GM12878 (cell line): Measurements from ENCODE around the gene MED25. TPM values are rescaled to one million over a fixed set of nuclear protein-coding genes. Genes with fewer than 3 reads are reported as not detected.

Experiments
- ATAC-seq: fragments of 200-7000 bp; cut with Tn5 transposase; 3 replicates; pipeline ENCODE4 v1.9.1; 2020; ENCODE audit warnings: mild to moderate bottlenecking, moderate library complexity
- BruUV-seq: library from RNA; stranded (reverse); fragments of 400-500 nt; replicated peaks from 2 replicates; lab custom pipeline; 2021; lab: Mats Ljungman, UMichigan
- CTCF ChIA-PET: fragments of 300-600 bp; sonication (Branson Sonifier 250); formaldehyde crosslinking; extraction: SDS; loops from one replicate; lab custom pipeline; 2021; ENCODE audit warnings: inconsistent platforms; lab: Yijun Ruan, JAX
- POLR2A ChIA-PET: fragments of 350-600 bp; formaldehyde crosslinking; extraction: SDS; loops from one replicate; lab custom pipeline; 2021; ENCODE audit warnings: inconsistent platforms; lab: Charles Lee
- RAD21 ChIA-PET: fragments of 300-600 bp; sonication (Branson Sonifier 250); formaldehyde crosslinking; loops from one replicate; lab custom pipeline; 2023; ENCODE audit warnings: antibody characterized with exemption; ENCODE audit not compliant: unreplicated experiment; lab: Charles Lee
- SMC1A ChIA-PET: fragments of 300-600 bp; sonication (Branson Sonifier 250); formaldehyde crosslinking; loops from one replicate; lab custom pipeline; 2023; ENCODE audit not compliant: unreplicated experiment, uncharacterized antibody; lab: Charles Lee
- DNase-seq: peaks from one replicate; pipeline ENCODE4 v3.0.0-alpha.2; 2011; ENCODE audit warnings: low read depth, low spot score
- FAIRE-seq: peaks from 3 replicates; lab custom pipeline; 2011; peaks lifted over from hg19 to GRCh38; lab: Jason Lieb, UNC
- H2AFZ ChIP-seq: 2 replicates; pipeline ENCODE4 v1.6.0; 2011; ENCODE audit warnings: low read depth, low read length, control low read depth; ENCODE audit not compliant: control insufficient read depth
- H3K27ac ChIP-seq: 2 replicates; pipeline ENCODE4 v1.5.1; 2011; ENCODE audit warnings: control low read depth; ENCODE audit not compliant: control insufficient read depth, insufficient read depth
- H3K27me3 ChIP-seq, 2 experiments: replicated peaks in 1 of 2; 2 replicates each; pipeline versions ENCODE4 v1.6.0 to v1.6.1; 2011; ENCODE audit warnings: low read length in 1 of 2; ENCODE audit not compliant: control insufficient read depth in 2 of 2, insufficient read depth in 2 of 2
- H3K36me3 ChIP-seq, 2 experiments: 2 replicates each; pipeline ENCODE4 v1.5.1; 2011; ENCODE audit warnings: low read length in 1 of 2; ENCODE audit not compliant: control insufficient read depth in 2 of 2, insufficient read depth in 2 of 2
- H3K4me1 ChIP-seq: 2 replicates; pipeline ENCODE4 v1.6.1; 2011; ENCODE audit warnings: mild to moderate bottlenecking, low read length, moderate library complexity, mixed read lengths; ENCODE audit not compliant: control insufficient read depth, insufficient read depth
- H3K4me2 ChIP-seq: 2 replicates; pipeline ENCODE4 v1.6.0; 2011; ENCODE audit warnings: control low read depth; ENCODE audit not compliant: control insufficient read depth, insufficient read depth
- H3K4me3 ChIP-seq: fragments of 200-600 bp; sonication (generic); 2 replicates; pipeline ENCODE4 v1.5.1; 2016
- H3K79me2 ChIP-seq: 2 replicates; pipeline ENCODE4 v1.6.0; 2011; ENCODE audit warnings: low read length; ENCODE audit not compliant: control insufficient read depth, insufficient read depth
- H3K9ac ChIP-seq: 2 replicates; pipeline ENCODE4 v1.8.0; 2011; ENCODE audit warnings: low read length, control low read depth, mixed read lengths; ENCODE audit not compliant: control insufficient read depth, insufficient read depth
- H3K9me3 ChIP-seq: replicated peaks from 3 replicates; pipeline ENCODE4 v1.5.1; 2011; ENCODE audit warnings: mild to moderate bottlenecking, low read length; ENCODE audit not compliant: control insufficient read depth, insufficient read depth
- H4K20me1 ChIP-seq: 2 replicates; pipeline ENCODE4 v1.6.0; 2011; ENCODE audit not compliant: control insufficient read depth, insufficient read depth
- NR2C1 ChIP-seq: fragments of 450-650 bp; IDR thresholded peaks from 2 replicates; pipeline ENCODE4 v1.6.1; 2017; ENCODE audit warnings: antibody characterized with exemption, mild to moderate bottlenecking, moderate library complexity
- ZBTB33 ChIP-seq: fragments of 450-650 bp; IDR thresholded peaks from 2 replicates; pipeline ENCODE4 v1.6.1; 2017; ENCODE audit warnings: mild to moderate bottlenecking
- WGBS: methylation state at CpG from one replicate; pipeline ENCODE4 v1.1.6; 2016; ENCODE audit warnings: low lambda C conversion rate; ENCODE audit not compliant: insufficient replicate concordance, insufficient coverage; ENCODE audit errors: missing lambda C conversion rate; 5-methylcytosine and 5-hydroxymethylcytosine counted together
- in situ Hi-C: fragments of 300-500 bp; cut with MboI; formaldehyde crosslinking; loops from 9 replicates; pipeline ENCODE4 v1.14.3; 2018; ENCODE audit warnings: mixed read lengths
- intact Hi-C: fragments of 100-400 bp; cut with micrococcal nuclease; formaldehyde crosslinking; loops from one replicate; pipeline ENCODE4 v1.14.2; 2022; ENCODE audit not compliant: unreplicated experiment
- polyA plus RNA-seq, 11 experiments: library from polyadenylated mRNA; depleted of rRNA in 4 of 11; unstranded in 6 of 11; stranded (reverse) in 5 of 11; fragments of >200 nt; fragmentation: Nextera tagmentation in 4 of 11; fragmentation: Illumina TruSeq in 1 of 11; extraction: Ambion mirVana in 4 of 11; extraction: Trizol in 1 of 11; gene quantifications; 1 replicate in 1 of 11; 2 replicates in 10 of 11; pipeline versions ENCODE4 v1.2.1 to v1.2.3, GENCODE V29; 2011 to 2016; ENCODE audit warnings: inconsistent platforms in 2 of 11, missing spikeins in 2 of 11, low read depth in 1 of 11
- total RNA-seq, 4 experiments: library from RNA; depleted of rRNA in 3 of 4; stranded (reverse); fragments of >200 nt in 3 of 4; fragmentation: Illumina TruSeq in 1 of 4; extraction: Trizol in 1 of 4; gene quantifications; 2 replicates each; pipeline versions ENCODE4 v1.2.1 to v1.2.3, GENCODE V29; 2013 to 2021

Gene MED25
- total and polyA plus RNA-seq, 10 of the 15 experiments (the other 5 are each of a cell fraction or from before 2014, with no cell fraction given), result 3.5 to 53.9 (median 17.1) TPM

- no TSS peak for BruUV-seq
- H3K27ac ChIP-seq, result no peak overlapping the region
- CTCF ChIA-PET, result interaction anchor here (0.6 kb wide), 1 partner anchor 57 kb away, joined by 3 read pairs; no protein-coding TSS in a partner anchor
- intact Hi-C loops, result no loop called here
- no peak overlapping the region for H3K4me3 ChIP-seq
- no peaks in the 10 kb centered on the region for H4K20me1 ChIP-seq
- H3K36me3 ChIP-seq, result peaks cover 9 to 32% of the 10 kb centered on the region in 2 experiments
- no peaks in the 10 kb centered on the region for H3K9me3 ChIP-seq
- no peak for DNase-seq
- no peak for FAIRE-seq
- peaks cover 15% of the 10 kb centered on the region for H3K79me2 ChIP-seq
- POLR2A ChIA-PET, result no interaction called here
- no peaks in the 10 kb centered on the region for H3K27me3 ChIP-seq
- RAD21 ChIA-PET, result no interaction called here
- H2AFZ ChIP-seq, result no peak overlapping the region
- WGBS, result 97% methylated on average over 37 of the region's 60 CpGs
- SMC1A ChIA-PET, result no interaction called here
- ATAC-seq, result no peak
- H3K4me2 ChIP-seq, result no peak overlapping the region
- in situ Hi-C loops, result no loop called here
- H3K9ac ChIP-seq, result no peak overlapping the region
- peaks cover 3% of the 10 kb centered on the region; the same call in 1 of the 2 replicates for H3K4me1 ChIP-seq
- TF ChIP-seq NR2C1, result no peak
- TF ChIP-seq ZBTB33, result peak; percentile 77; the same call in 1 of the 2 replicates
These were observed 43.7 kb downstream of the MED25 start for GRCh38 chr19:49861541-49862378.
